ENCODE results near the gene PLA2G2F.

The PLA2G2F gene

GRCh38 chr1:20191266-20191825, 52.2 kb downstream of the PLA2G2F start:
- DNase-seq, result no peak

- no peak for DNase-seq
These were observed 53.2 kb downstream of the PLA2G2F start for GRCh38 chr1:20192364-20192763.

- DNase-seq, result no peak
These were observed 53.8 kb downstream of the PLA2G2F start for GRCh38 chr1:20192871-20193411.

- DNase-seq, result no peak
These were observed 55.1 kb downstream of the PLA2G2F start for GRCh38 chr1:20194224-20194623.

GRCh38 chr1:20194757-20195461, 55.8 kb downstream of the PLA2G2F start:
- DNase-seq, result peak; percentile 42

GRCh38 chr1:20195462-20195780, 56.3 kb downstream of the PLA2G2F start:
- no peak for DNase-seq

- DNase-seq, result no peak
These were observed 58.2 kb downstream of the PLA2G2F start for GRCh38 chr1:20197329-20197791.

- no peak for DNase-seq
These were observed 59.2 kb downstream of the PLA2G2F start for GRCh38 chr1:20198296-20198695.

DNA sequence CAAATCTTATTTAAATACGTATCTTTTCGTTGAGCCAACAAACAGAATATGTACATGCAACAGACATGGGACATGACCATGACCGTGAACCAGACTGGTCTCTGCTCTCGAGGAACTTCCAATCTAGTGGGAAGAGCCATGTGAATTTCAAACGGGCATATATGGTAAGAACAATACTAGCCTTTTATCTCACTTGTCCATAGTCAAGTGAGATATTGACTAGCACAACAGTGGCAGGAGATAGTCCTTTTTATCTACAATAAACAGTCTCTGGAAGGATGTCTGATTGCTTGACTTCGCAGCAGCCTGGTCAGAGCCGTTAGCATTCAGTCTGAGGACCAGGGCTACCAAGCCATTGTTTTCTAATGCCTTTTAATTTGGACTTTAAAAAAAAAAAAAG, 59.8 kb downstream of the PLA2G2F start:
- DNase-seq, result no peak

DNA sequence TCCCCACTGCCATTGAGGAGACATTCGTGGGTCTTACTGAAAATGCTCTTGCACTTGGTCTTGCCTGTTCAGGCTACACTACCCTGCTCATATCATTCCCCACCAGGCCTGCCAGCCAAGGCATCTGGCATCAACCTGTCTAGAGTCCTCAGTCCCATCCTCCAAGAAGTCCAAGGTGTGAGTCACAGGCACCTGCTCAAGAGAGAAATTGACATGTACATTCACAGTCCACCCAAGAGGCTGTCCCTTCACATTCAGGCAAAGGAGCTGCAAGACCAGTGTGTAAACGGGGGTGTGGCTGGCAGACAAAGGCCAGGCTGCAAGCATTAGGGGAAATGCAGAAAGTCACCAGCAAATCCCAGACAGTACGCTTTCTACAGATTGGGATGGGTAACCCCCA, 60.3 kb downstream of the PLA2G2F start:
- DNase-seq, result no peak

DNA sequence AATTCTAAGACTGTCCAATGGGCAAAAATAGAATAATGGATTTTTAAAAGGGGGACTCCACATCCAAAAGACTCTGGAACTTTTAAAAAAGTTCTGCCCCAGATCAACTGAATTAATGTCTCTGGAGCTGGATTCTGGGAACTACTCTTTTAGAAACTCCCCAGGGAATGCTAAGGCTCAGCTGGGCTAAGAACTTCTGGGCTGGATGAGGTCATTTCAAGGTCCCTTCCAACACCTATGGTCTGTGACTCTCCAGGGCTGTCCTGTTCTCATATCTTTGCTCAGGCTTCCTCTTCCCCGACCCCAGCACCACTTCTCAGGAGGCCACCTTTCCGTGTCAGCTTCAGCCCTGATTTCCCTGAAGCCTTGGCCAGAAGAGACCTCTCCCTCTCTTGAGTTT, 60.7 kb downstream of the PLA2G2F start:
- DNase-seq, result no peak

All from fibroblast of skin of back (primary cell).